ENCODE measurements around the gene PLEKHG1.

DNA sequence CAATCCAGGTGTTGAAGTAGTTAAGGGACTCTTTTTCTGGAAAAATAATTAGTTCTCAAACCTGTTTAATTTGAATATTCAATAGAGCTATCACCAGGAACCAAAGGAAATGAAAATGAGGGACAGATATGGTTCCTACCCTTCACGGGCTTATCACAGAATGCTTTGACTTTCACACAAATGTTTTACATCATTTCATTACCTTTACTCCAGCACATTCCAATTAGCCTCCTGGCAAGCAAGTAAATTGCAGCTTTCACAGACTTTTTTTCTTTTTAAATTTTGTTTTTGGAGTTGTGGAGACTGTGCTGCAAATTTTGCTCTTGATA, 35.2 kb downstream of the PLEKHG1 start:
- TF ChIP-seq, protein P1, sequence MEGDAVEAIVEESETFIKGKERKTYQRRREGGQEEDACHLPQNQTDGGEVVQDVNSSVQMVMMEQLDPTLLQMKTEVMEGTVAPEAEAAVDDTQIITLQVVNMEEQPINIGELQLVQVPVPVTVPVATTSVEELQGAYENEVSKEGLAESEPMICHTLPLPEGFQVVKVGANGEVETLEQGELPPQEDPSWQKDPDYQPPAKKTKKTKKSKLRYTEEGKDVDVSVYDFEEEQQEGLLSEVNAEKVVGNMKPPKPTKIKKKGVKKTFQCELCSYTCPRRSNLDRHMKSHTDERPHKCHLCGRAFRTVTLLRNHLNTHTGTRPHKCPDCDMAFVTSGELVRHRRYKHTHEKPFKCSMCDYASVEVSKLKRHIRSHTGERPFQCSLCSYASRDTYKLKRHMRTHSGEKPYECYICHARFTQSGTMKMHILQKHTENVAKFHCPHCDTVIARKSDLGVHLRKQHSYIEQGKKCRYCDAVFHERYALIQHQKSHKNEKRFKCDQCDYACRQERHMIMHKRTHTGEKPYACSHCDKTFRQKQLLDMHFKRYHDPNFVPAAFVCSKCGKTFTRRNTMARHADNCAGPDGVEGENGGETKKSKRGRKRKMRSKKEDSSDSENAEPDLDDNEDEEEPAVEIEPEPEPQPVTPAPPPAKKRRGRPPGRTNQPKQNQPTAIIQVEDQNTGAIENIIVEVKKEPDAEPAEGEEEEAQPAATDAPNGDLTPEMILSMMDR (conservative IDR thresholded peaks at IDR 0.05; ENCODE audit: low read depth in 2 of 2), result no peak
- no peak for TF ChIP-seq EZH2 (IDR thresholded peaks at IDR 0.05; ENCODE audit: low read depth, unreplicated experiment)
- no peak for TF ChIP-seq POLR2AphosphoS5 (IDR thresholded peaks at IDR 0.05; ENCODE audit: low read depth)
- TF ChIP-seq, protein P2, sequence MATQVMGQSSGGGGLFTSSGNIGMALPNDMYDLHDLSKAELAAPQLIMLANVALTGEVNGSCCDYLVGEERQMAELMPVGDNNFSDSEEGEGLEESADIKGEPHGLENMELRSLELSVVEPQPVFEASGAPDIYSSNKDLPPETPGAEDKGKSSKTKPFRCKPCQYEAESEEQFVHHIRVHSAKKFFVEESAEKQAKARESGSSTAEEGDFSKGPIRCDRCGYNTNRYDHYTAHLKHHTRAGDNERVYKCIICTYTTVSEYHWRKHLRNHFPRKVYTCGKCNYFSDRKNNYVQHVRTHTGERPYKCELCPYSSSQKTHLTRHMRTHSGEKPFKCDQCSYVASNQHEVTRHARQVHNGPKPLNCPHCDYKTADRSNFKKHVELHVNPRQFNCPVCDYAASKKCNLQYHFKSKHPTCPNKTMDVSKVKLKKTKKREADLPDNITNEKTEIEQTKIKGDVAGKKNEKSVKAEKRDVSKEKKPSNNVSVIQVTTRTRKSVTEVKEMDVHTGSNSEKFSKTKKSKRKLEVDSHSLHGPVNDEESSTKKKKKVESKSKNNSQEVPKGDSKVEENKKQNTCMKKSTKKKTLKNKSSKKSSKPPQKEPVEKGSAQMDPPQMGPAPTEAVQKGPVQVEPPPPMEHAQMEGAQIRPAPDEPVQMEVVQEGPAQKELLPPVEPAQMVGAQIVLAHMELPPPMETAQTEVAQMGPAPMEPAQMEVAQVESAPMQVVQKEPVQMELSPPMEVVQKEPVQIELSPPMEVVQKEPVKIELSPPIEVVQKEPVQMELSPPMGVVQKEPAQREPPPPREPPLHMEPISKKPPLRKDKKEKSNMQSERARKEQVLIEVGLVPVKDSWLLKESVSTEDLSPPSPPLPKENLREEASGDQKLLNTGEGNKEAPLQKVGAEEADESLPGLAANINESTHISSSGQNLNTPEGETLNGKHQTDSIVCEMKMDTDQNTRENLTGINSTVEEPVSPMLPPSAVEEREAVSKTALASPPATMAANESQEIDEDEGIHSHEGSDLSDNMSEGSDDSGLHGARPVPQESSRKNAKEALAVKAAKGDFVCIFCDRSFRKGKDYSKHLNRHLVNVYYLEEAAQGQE (IDR thresholded peaks at IDR 0.05; ENCODE audit: unreplicated experiment), result no peak
- TF ChIP-seq ETS1 (IDR thresholded peaks at IDR 0.05), result no peak
- no peak for TF ChIP-seq CREB1 (CRISPR knock-in tag; IDR thresholded peaks at IDR 0.05; ENCODE audit: low read depth)
- TF ChIP-seq JUNB (IDR thresholded peaks at IDR 0.05; ENCODE audit: unreplicated experiment), result no peak
- no peak for TF ChIP-seq EZH2phosphoT487 (IDR thresholded peaks at IDR 0.05; ENCODE audit: unreplicated experiment)
- no peak for TF ChIP-seq NANOG (IDR thresholded peaks at IDR 0.05; ENCODE audit: borderline replicate concordance)
- no peak for TF ChIP-seq ZNF331 (CRISPR knock-in tag; IDR thresholded peaks at IDR 0.05; ENCODE audit: low read depth)
- no peak for TF ChIP-seq STAT1 (IDR thresholded peaks at IDR 0.05; ENCODE audit: unreplicated experiment)
